Hematopoietic multipotent progenitor cell (in vitro differentiated cells): ENCODE measurements around the gene GPC5. TPM values are rescaled to one million over a fixed set of nuclear protein-coding genes. Genes with fewer than 3 reads are reported as not detected.

ENCODE experiments used
- DNase-seq, 3 donors: peaks; one replicate each; pipeline ENCODE4 v3.0.0-alpha.2; 2011 to 2015; ENCODE audit warnings: low read depth in 2 of 3, low spot score in 2 of 3
- total RNA-seq: library from RNA; depleted of rRNA; stranded (reverse); fragments of >200 nt; gene quantifications from one replicate; pipeline ENCODE4 v1.2.3, GENCODE V29; 2012

GPC5 gene
- total RNA-seq, 1 donor, result 18.3 TPM

- DNase-seq, result no peak
These were observed 182.3 kb downstream of the GPC5 start for GRCh38 chr13:91580749-91581148.

- DNase-seq, result no peak
These were observed 188.2 kb downstream of the GPC5 start for GRCh38 chr13:91586609-91587008.

GRCh38 chr13:91588541-91588940 is 190.1 kb downstream of the GPC5 start:
- DNase-seq, result no peak

GRCh38 chr13:91592056-91593014 is 193.9 kb downstream of the GPC5 start:
- DNase-seq, result no peak

- no peak for DNase-seq
These were observed 195.0 kb downstream of the GPC5 start for GRCh38 chr13:91593456-91593855.

- no peak for DNase-seq
These were observed 195.6 kb downstream of the GPC5 start for GRCh38 chr13:91594061-91594460.

- DNase-seq, result no peak
These were observed 197.3 kb downstream of the GPC5 start for GRCh38 chr13:91595677-91596076.

- DNase-seq, result no peak
These were observed 198.4 kb downstream of the GPC5 start for GRCh38 chr13:91596842-91597241.

- no peak for DNase-seq
These were observed 200.2 kb downstream of the GPC5 start for GRCh38 chr13:91598655-91599054.

GRCh38 chr13:91601273-91601672 is 202.9 kb downstream of the GPC5 start:
- DNase-seq, result no peak

GRCh38 chr13:91601807-91602206 is 203.4 kb downstream of the GPC5 start:
- no peak for DNase-seq

- DNase-seq, result no peak
These were observed 210.9 kb downstream of the GPC5 start for GRCh38 chr13:91609353-91609752.

GRCh38 chr13:91618315-91618714 is 219.9 kb downstream of the GPC5 start:
- DNase-seq, result no peak

- DNase-seq, result no peak
These were observed 222.3 kb downstream of the GPC5 start for GRCh38 chr13:91620670-91621141.

- no peak for DNase-seq
These were observed 222.7 kb downstream of the GPC5 start for GRCh38 chr13:91621161-91621560.

- no peak for DNase-seq
These were observed 223.5 kb downstream of the GPC5 start for GRCh38 chr13:91621963-91622362.

- DNase-seq, result no peak
These were observed 224.5 kb downstream of the GPC5 start for GRCh38 chr13:91622778-91623550.

- no peak for DNase-seq
These were observed 229.7 kb downstream of the GPC5 start for GRCh38 chr13:91627952-91628739.

GRCh38 chr13:91630946-91631345 is 232.5 kb downstream of the GPC5 start:
- no peak for DNase-seq

GRCh38 chr13:91632086-91632485 is 233.7 kb downstream of the GPC5 start:
- no peak for DNase-seq

- DNase-seq, result no peak
These were observed 240.9 kb downstream of the GPC5 start for GRCh38 chr13:91639330-91639729.
